HEK293T (cell line): ENCODE data around the gene CERK.

Experiments used
- BHLHE40 ChIP-seq: fragments of 450-650 bp; IDR thresholded peaks from 2 replicates; pipeline ENCODE4 v1.6.1; 2016; ENCODE audit warnings: mild to moderate bottlenecking, moderate library complexity, borderline replicate concordance
- FOXA1 ChIP-seq: fragments of 450-650 bp; IDR thresholded peaks from 2 replicates; pipeline ENCODE4 v1.6.1; 2016; ENCODE audit warnings: mild to moderate bottlenecking
- FOXM1 ChIP-seq: fragments of 450-650 bp; IDR thresholded peaks from 2 replicates; pipeline ENCODE4 v1.6.1; 2017; ENCODE audit warnings: mild to moderate bottlenecking, borderline replicate concordance
- HDGF ChIP-seq: fragments of 450-650 bp; IDR thresholded peaks from 2 replicates; pipeline ENCODE4 v1.6.1; 2017; ENCODE audit warnings: antibody characterized with exemption, borderline replicate concordance
- NFRKB ChIP-seq: fragments of 450-650 bp; IDR thresholded peaks from 2 replicates; pipeline ENCODE4 v1.6.1; 2016; ENCODE audit warnings: mild to moderate bottlenecking, moderate library complexity
- SP1 ChIP-seq: fragments of 450-650 bp; IDR thresholded peaks from 2 replicates; pipeline ENCODE4 v1.6.1; 2017

DNA sequence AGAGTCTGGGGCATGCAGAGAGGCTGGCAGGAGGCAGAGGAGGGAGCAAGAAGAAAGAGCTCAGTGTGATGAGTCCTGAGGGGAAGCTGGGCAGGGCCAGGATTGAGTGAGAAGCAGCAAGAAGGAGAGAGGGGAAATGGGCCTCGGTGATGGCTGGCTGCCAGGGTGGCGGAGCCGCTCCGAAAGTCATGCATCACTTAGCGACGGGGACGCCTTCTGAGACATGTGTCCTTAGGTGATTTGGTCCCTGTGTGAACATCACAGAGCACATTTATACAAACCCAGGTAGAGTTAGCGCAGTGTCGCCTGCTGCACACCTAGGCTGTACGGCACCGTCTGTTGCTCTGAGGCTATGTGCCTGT is 39.5 kb upstream of the CERK start:
- no peak for TF ChIP-seq SP1
- no peak for TF ChIP-seq FOXA1
- no peak for TF ChIP-seq FOXM1
- no peak for TF ChIP-seq NFRKB
- no peak for TF ChIP-seq HDGF
- TF ChIP-seq BHLHE40, result no peak
